Psoas muscle (tissue), 8 donors: ENCODE results near the gene LPAR1. TPM values are rescaled to one million over a fixed set of nuclear protein-coding genes. Genes with fewer than 3 reads are reported as not detected.

Experiments used
- ATAC-seq, 4 donors: fragments of 200-7000 bp; cut with Tn5 transposase; one replicate each; pipeline ENCODE4 v1.9.1; 2020; ENCODE audit warnings: moderate library complexity in 3 of 4, mild to moderate bottlenecking in 2 of 4
- DNase-seq, 2 donors: peaks; one replicate each; pipeline ENCODE4 v3.0.0-alpha.2; 2020
- H3K27ac ChIP-seq: fragments of 200-600 bp; one replicate; pipeline ENCODE4 v1.8.0; 2022
- H3K27me3 ChIP-seq, 3 donors: fragments of 200-600 bp in 1 of 3; one replicate each; pipeline versions ENCODE4 v1.6.1 to v1.8.0; 2013 to 2022; ENCODE audit warnings: low read length in 2 of 3, mild to moderate bottlenecking in 2 of 3, moderate library complexity in 1 of 3; ENCODE audit not compliant: insufficient read depth in 3 of 3
- H3K36me3 ChIP-seq, 2 donors: fragments of 200-600 bp in 1 of 2; one replicate each; pipeline versions ENCODE4 v1.6.1 to v1.8.0; 2013 to 2022; ENCODE audit warnings: low read depth in 1 of 2, mild to moderate bottlenecking in 1 of 2, moderate library complexity in 1 of 2; ENCODE audit not compliant: insufficient read depth in 1 of 2
- H3K4me1 ChIP-seq: fragments of 200-600 bp; one replicate; pipeline ENCODE4 v1.8.0; 2022
- H3K4me3 ChIP-seq: fragments of 200-600 bp; one replicate; pipeline ENCODE4 v1.8.0; 2022; ENCODE audit warnings: mild to moderate bottlenecking
- H3K9me3 ChIP-seq: fragments of 200-600 bp; one replicate; pipeline ENCODE4 v1.8.0; 2022
- CTCF ChIP-seq: fragments of 200-600 bp; IDR thresholded peaks from one replicate; pipeline ENCODE4 v1.8.0; 2022; ENCODE audit warnings: antibody characterized with exemption
- WGBS, 3 donors: extraction: QIAGEN DNeasy Blood & Tissue Kit; methylation state at CpG; one replicate each; pipeline versions ENCODE4 v1.1.6 to v1.1.7; 2013; 5-methylcytosine and 5-hydroxymethylcytosine counted together
- intact Hi-C, 2 donors: fragments of 100-400 bp; cut with DNase I; formaldehyde crosslinking; loops; one replicate each; pipeline versions ENCODE4 v1.11.0 to v1.14.2; 2022
- polyA plus RNA-seq, 3 donors: library from polyadenylated mRNA; stranded (reverse); fragments of 200-250 nt; gene quantifications; one replicate each; pipeline ENCODE4 v1.2.3, GENCODE V29; 2013
- total RNA-seq, 4 donors: library from RNA; stranded (reverse); fragmentation: NEBNext Ultra II Directional in 2 of 4; extraction: Animal tissue kit (Norgen Biotek cat#: 25700) in 2 of 4; gene quantifications; one replicate each; pipeline versions ENCODE4 v1.2.1 to v1.2.4, GENCODE V29; 2021 to 2023
- donor health status: healthy with polysubstance abuse.
- donor health status: DM: no; HTN: no; CAD: no; lungs with moderate emphysema.
- donor health status: Bipolar disorder and iron deficiency.
- donor health status: healthy.
- donor health status: DM: yes; HTN: yes; CAD: no.
- donor health status: DM: no; HTN: no; CAD: no.
- donor health status: DM: no; HTN: no; CAD: no.
- donor health status: DM: yes; HTN: yes; CAD: no.

Gene LPAR1
- total and polyA plus RNA-seq, 7 donors: 2.5 to 7.7 (median 4.7) TPM

GRCh38 chr9:110986529-110986928 is 51.7 kb downstream of the LPAR1 start:
- H3K36me3 ChIP-seq: no peaks in the 10 kb centered on the region
- no peaks in the 10 kb centered on the region for H3K27me3 ChIP-seq
- no peak for DNase-seq
- no peaks in the 10 kb centered on the region for H3K4me1 ChIP-seq
- 96 to 97% (median 96%) methylated on average over 1 of the region's 1 CpG for WGBS, 3 donors
- no peak overlapping the region for H3K4me3 ChIP-seq
- no peak for TF ChIP-seq CTCF
- intact Hi-C loops: no loop called here
- no peak overlapping the region for H3K27ac ChIP-seq
- ATAC-seq: no peak
- H3K9me3 ChIP-seq: peaks cover 4% of the 10 kb centered on the region

GRCh38 chr9:110984890-110985437 is 53.3 kb downstream of the LPAR1 start:
- intact Hi-C loops: no loop called here

GRCh38 chr9:110980261-110980660 is 58.0 kb downstream of the LPAR1 start:
- intact Hi-C loops: no loop called here
- Histone ChIP-seq H3K27ac (no peak overlapping the region), H3K4me1 (no peaks in the 10 kb centered on the region), H3K4me3 (no peak overlapping the region), H3K27me3 (no peaks in the 10 kb centered on the region), H3K36me3 (no peaks in the 10 kb centered on the region), H3K9me3 (no peaks in the 10 kb centered on the region)
- DNase-seq (no peak), ATAC-seq (no peak)
- WGBS, 3 donors: 64 to 79% (median 72%) methylated on average over 3 of the region's 3 CpGs
- no peak for TF ChIP-seq CTCF

More at GRCh38 chr9:110984890-110985437, 53.3 kb downstream of the LPAR1 start:
- no peak for TF ChIP-seq CTCF
- no peak overlapping the region for H3K27ac ChIP-seq
- no peaks in the 10 kb centered on the region for H3K36me3 ChIP-seq
- H3K27me3 ChIP-seq: no peaks in the 10 kb centered on the region
- DNase-seq (no peak), ATAC-seq (no peak)
- H3K4me3 ChIP-seq: no peak overlapping the region
- WGBS, 3 donors: 88 to 91% (median 88%) methylated on average over 2 of the region's 2 CpGs
- peaks cover 4% of the 10 kb centered on the region for H3K9me3 ChIP-seq
- no peaks in the 10 kb centered on the region for H3K4me1 ChIP-seq

- no peaks in the 10 kb centered on the region for H3K27me3 ChIP-seq
- DNase-seq (no peak), ATAC-seq (no peak)
- H3K4me3 ChIP-seq: no peak overlapping the region
- no peaks in the 10 kb centered on the region for H3K4me1 ChIP-seq
- no peaks in the 10 kb centered on the region for H3K36me3 ChIP-seq
- TF ChIP-seq CTCF: no peak
- no peak overlapping the region for H3K27ac ChIP-seq
- no peaks in the 10 kb centered on the region for H3K9me3 ChIP-seq
- intact Hi-C loops: no loop called here
These were observed 58.6 kb downstream of the LPAR1 start for GRCh38 chr9:110979636-110980035.

- 81 to 82% (median 82%) methylated on average over 3 of the region's 3 CpGs for WGBS, 3 donors
- intact Hi-C loops: no loop called here
- no peaks in the 10 kb centered on the region for H3K27me3 ChIP-seq
- no peak overlapping the region for H3K4me3 ChIP-seq
- TF ChIP-seq CTCF: no peak
- DNase-seq (no peak), ATAC-seq (no peak)
- H3K27ac ChIP-seq: no peak overlapping the region
- no peaks in the 10 kb centered on the region for H3K4me1 ChIP-seq
- no peaks in the 10 kb centered on the region for H3K36me3 ChIP-seq
- no peaks in the 10 kb centered on the region for H3K9me3 ChIP-seq
These were observed 59.8 kb downstream of the LPAR1 start for GRCh38 chr9:110978516-110978915.
